ENCODE measurements around the gene ASAP2. TPM values are rescaled to one million over a fixed set of nuclear protein-coding genes. Genes with fewer than 3 reads are reported as not detected.

Gene ASAP2
- total RNA-seq, 2 experiments from 2014 or later, result 0.27 TPM; not detected in 1

GRCh38 chr2:9244985-9245544, 38.5 kb downstream of the ASAP2 start:
- Histone ChIP-seq H3K9me3 (ENCODE audit: low read length) (no peaks in the 10 kb centered on the region), H3K9me2 (ENCODE audit: insufficient read depth, low read length) (no peaks in the 10 kb centered on the region), H3K27ac (ENCODE audit: low read depth, low read length, poor library complexity, severe bottlenecking) (no peak overlapping the region), H2AFZ (ENCODE audit: low read length) (no peak overlapping the region), H4K20me1 (ENCODE audit: insufficient read depth, low read length) (no peaks in the 10 kb centered on the region), H3K36me3 (ENCODE audit: insufficient read depth, low read length) (no peaks in the 10 kb centered on the region), H3K79me2 (ENCODE audit: insufficient read depth, low read depth, low read length) (no peaks in the 10 kb centered on the region), H3K4me3 (ENCODE audit: low read depth, low read length, poor library complexity, severe bottlenecking) (no peak overlapping the region), H3K4me2 (ENCODE audit: low read length) (no peak overlapping the region), H3K4me1 (ENCODE audit: insufficient read depth, low read length, poor library complexity, severe bottlenecking) (no peaks in the 10 kb centered on the region)
- no peak for DNase-seq (ENCODE audit: low spot score)
- intact Hi-C loops (cut with micrococcal nuclease; ENCODE audit: unreplicated experiment), result no loop called here
- POLR2A ChIA-PET, result interaction anchor here (0.7 kb wide), 1 partner anchor 22 kb away, joined by 3 read pairs; no protein-coding TSS in a partner anchor
- CTCF ChIA-PET (ENCODE audit: unreplicated experiment), result no interaction called here
- TF ChIP-seq CTCF (conservative IDR thresholded peaks at IDR 0.05; ENCODE audit: low read length) (no peak), EZH2phosphoT487 (IDR thresholded peaks at IDR 0.05; ENCODE audit: borderline replicate concordance, low read depth, low read length) (no peak)
- no TSS peak for BruUV-seq (replicated peaks)

GRCh38 chr2:9247177-9247576, 40.6 kb downstream of the ASAP2 start:
- Histone ChIP-seq H3K9me2 (ENCODE audit: insufficient read depth, low read length) (no peaks in the 10 kb centered on the region), H3K36me3 (ENCODE audit: insufficient read depth, low read length) (no peaks in the 10 kb centered on the region), H3K79me2 (ENCODE audit: insufficient read depth, low read depth, low read length) (no peaks in the 10 kb centered on the region), H2AFZ (ENCODE audit: low read length) (no peak overlapping the region), H3K4me3 (ENCODE audit: low read depth, low read length, poor library complexity, severe bottlenecking) (no peak overlapping the region), H3K4me1 (ENCODE audit: insufficient read depth, low read length, poor library complexity, severe bottlenecking) (no peaks in the 10 kb centered on the region), H4K20me1 (ENCODE audit: insufficient read depth, low read length) (no peaks in the 10 kb centered on the region), H3K27ac (ENCODE audit: low read depth, low read length, poor library complexity, severe bottlenecking) (no peak overlapping the region), H3K4me2 (ENCODE audit: low read length) (no peak overlapping the region), H3K9me3 (ENCODE audit: low read length) (no peaks in the 10 kb centered on the region)
- no peak for DNase-seq (ENCODE audit: low spot score)
- ChIA-PET POLR2A (interaction anchor here (1.2 kb wide), 1 partner anchor 90 kb away, joined by 3 read pairs; no protein-coding TSS in a partner anchor), CTCF (ENCODE audit: unreplicated experiment) (interaction anchor here (0.6 kb wide), 1 partner anchor 14 kb away, joined by 3 read pairs; no protein-coding TSS in a partner anchor)
- no TSS peak for BruUV-seq (replicated peaks)
- intact Hi-C loops (cut with micrococcal nuclease; ENCODE audit: unreplicated experiment), result no loop called here
- TF ChIP-seq CTCF (conservative IDR thresholded peaks at IDR 0.05; ENCODE audit: low read length) (no peak), EZH2phosphoT487 (IDR thresholded peaks at IDR 0.05; ENCODE audit: borderline replicate concordance, low read depth, low read length) (no peak)

GRCh38 chr2:9247786-9248185, 41.2 kb downstream of the ASAP2 start:
- POLR2A ChIA-PET, result interaction anchor here (1.2 kb wide), 1 partner anchor 89 kb away, joined by 3 read pairs; no protein-coding TSS in a partner anchor

More at GRCh38 chr2:9247786-9248185, 41.2 kb downstream of the ASAP2 start:
- intact Hi-C loops (cut with micrococcal nuclease; ENCODE audit: unreplicated experiment), result no loop called here
- Histone ChIP-seq H3K4me1 (ENCODE audit: insufficient read depth, low read length, poor library complexity, severe bottlenecking) (no peaks in the 10 kb centered on the region), H3K36me3 (ENCODE audit: insufficient read depth, low read length) (no peaks in the 10 kb centered on the region), H3K27ac (ENCODE audit: low read depth, low read length, poor library complexity, severe bottlenecking) (no peak overlapping the region), H3K79me2 (ENCODE audit: insufficient read depth, low read depth, low read length) (no peaks in the 10 kb centered on the region), H4K20me1 (ENCODE audit: insufficient read depth, low read length) (no peaks in the 10 kb centered on the region), H3K4me3 (ENCODE audit: low read depth, low read length, poor library complexity, severe bottlenecking) (no peak overlapping the region), H3K9me3 (ENCODE audit: low read length) (no peaks in the 10 kb centered on the region), H3K9me2 (ENCODE audit: insufficient read depth, low read length) (no peaks in the 10 kb centered on the region), H3K4me2 (ENCODE audit: low read length) (no peak overlapping the region), H2AFZ (ENCODE audit: low read length) (no peak overlapping the region)
- CTCF ChIA-PET (ENCODE audit: unreplicated experiment), result no interaction called here
- no TSS peak for BruUV-seq (replicated peaks)
- DNase-seq (ENCODE audit: low spot score), result no peak
- TF ChIP-seq CTCF (conservative IDR thresholded peaks at IDR 0.05; ENCODE audit: low read length) (no peak), EZH2phosphoT487 (IDR thresholded peaks at IDR 0.05; ENCODE audit: borderline replicate concordance, low read depth, low read length) (no peak)
